ENCODE measurements around the gene WDFY2. TPM values are rescaled to one million over a fixed set of nuclear protein-coding genes. Genes with fewer than 3 reads are reported as not detected.
A peak's percentile ranks its signal among the peaks of the same experiment; 100 is the strongest.

Gene WDFY2
- total RNA-seq, 1 donor = 19.0 TPM

- H3K4me1 ChIP-seq (ENCODE audit: insufficient read depth, low read length) = peaks cover 24% of the 10 kb centered on the region
- H3K4me3 ChIP-seq (ENCODE audit: low read length) = no peak overlapping the region
- no peaks in the 10 kb centered on the region for H3K27me3 ChIP-seq (ENCODE audit: insufficient read depth, low read length)
- H3K9me3 ChIP-seq (ENCODE audit: low read depth, low read length) = no peaks in the 10 kb centered on the region
Measured at GRCh38 chr13:51793570-51794271, 209.5 kb downstream of the WDFY2 start.

- Histone ChIP-seq H3K27me3 (ENCODE audit: insufficient read depth, low read length) (no peaks in the 10 kb centered on the region), H3K4me3 (ENCODE audit: low read length) (no peak overlapping the region), H3K9me3 (ENCODE audit: low read depth, low read length) (no peaks in the 10 kb centered on the region), H3K4me1 (ENCODE audit: insufficient read depth, low read length) (peaks cover 24% of the 10 kb centered on the region)
Measured at GRCh38 chr13:51794964-51795363, 210.7 kb downstream of the WDFY2 start.

GRCh38 chr13:51795419-51795818, 211.2 kb downstream of the WDFY2 start:
- Histone ChIP-seq H3K27me3 (ENCODE audit: insufficient read depth, low read length) (no peaks in the 10 kb centered on the region), H3K9me3 (ENCODE audit: low read depth, low read length) (no peaks in the 10 kb centered on the region), H3K4me3 (ENCODE audit: low read length) (no peak overlapping the region), H3K4me1 (ENCODE audit: insufficient read depth, low read length) (peaks cover 24% of the 10 kb centered on the region)

- no peaks in the 10 kb centered on the region for H3K9me3 ChIP-seq (ENCODE audit: low read depth, low read length)
- H3K27me3 ChIP-seq (ENCODE audit: insufficient read depth, low read length) = no peaks in the 10 kb centered on the region
- no peak overlapping the region for H3K4me3 ChIP-seq (ENCODE audit: low read length)
- H3K4me1 ChIP-seq (ENCODE audit: insufficient read depth, low read length) = peaks cover 26% of the 10 kb centered on the region
Measured at GRCh38 chr13:51796546-51796945, 212.3 kb downstream of the WDFY2 start.

- Histone ChIP-seq H3K4me1 (ENCODE audit: insufficient read depth, low read length) (peaks cover 39% of the 10 kb centered on the region), H3K9me3 (ENCODE audit: low read depth, low read length) (no peaks in the 10 kb centered on the region), H3K4me3 (ENCODE audit: low read length) (no peak overlapping the region), H3K27me3 (ENCODE audit: insufficient read depth, low read length) (no peaks in the 10 kb centered on the region)
Measured at GRCh38 chr13:51797664-51798488, 213.6 kb downstream of the WDFY2 start.

GRCh38 chr13:51799261-51799660, 215.0 kb downstream of the WDFY2 start:
- peaks cover 32% of the 10 kb centered on the region for H3K4me1 ChIP-seq (ENCODE audit: insufficient read depth, low read length)
- no peaks in the 10 kb centered on the region for H3K9me3 ChIP-seq (ENCODE audit: low read depth, low read length)
- H3K27me3 ChIP-seq (ENCODE audit: insufficient read depth, low read length) = no peaks in the 10 kb centered on the region
- no peak overlapping the region for H3K4me3 ChIP-seq (ENCODE audit: low read length)

GRCh38 chr13:51800486-51800885, 216.2 kb downstream of the WDFY2 start:
- Histone ChIP-seq H3K4me1 (ENCODE audit: insufficient read depth, low read length) (peaks cover 34% of the 10 kb centered on the region), H3K9me3 (ENCODE audit: low read depth, low read length) (no peaks in the 10 kb centered on the region), H3K27me3 (ENCODE audit: insufficient read depth, low read length) (no peaks in the 10 kb centered on the region), H3K4me3 (ENCODE audit: low read length) (no peak overlapping the region)

GRCh38 chr13:51801631-51802099, 217.4 kb downstream of the WDFY2 start:
- H3K4me1 ChIP-seq (ENCODE audit: insufficient read depth, low read length) = peaks cover 35% of the 10 kb centered on the region
- H3K4me3 ChIP-seq (ENCODE audit: low read length) = no peak overlapping the region
- no peaks in the 10 kb centered on the region for H3K9me3 ChIP-seq (ENCODE audit: low read depth, low read length)
- no peaks in the 10 kb centered on the region for H3K27me3 ChIP-seq (ENCODE audit: insufficient read depth, low read length)

GRCh38 chr13:51802631-51803418, 218.6 kb downstream of the WDFY2 start:
- Histone ChIP-seq H3K9me3 (ENCODE audit: low read depth, low read length) (no peaks in the 10 kb centered on the region), H3K27me3 (ENCODE audit: insufficient read depth, low read length) (no peaks in the 10 kb centered on the region), H3K4me1 (ENCODE audit: insufficient read depth, low read length) (peaks cover 35% of the 10 kb centered on the region), H3K4me3 (ENCODE audit: low read length) (peak overlapping the region; percentile 81)

- H3K4me3 ChIP-seq (ENCODE audit: low read length) = peak within 1 kb of the TSS; percentile 81
- H3K27me3 ChIP-seq (ENCODE audit: insufficient read depth, low read length) = no peaks in the 10 kb centered on the region
- no peaks in the 10 kb centered on the region for H3K9me3 ChIP-seq (ENCODE audit: low read depth, low read length)
- peaks cover 35% of the 10 kb centered on the region for H3K4me1 ChIP-seq (ENCODE audit: insufficient read depth, low read length)
Measured at GRCh38 chr13:51803422-51804294, 219.4 kb downstream of the WDFY2 start, which contains the start of gene DHRS12. Gene DHRS12, minus strand, starts transcription at chr13:51804163. Its CDS starts 4,504 bp downstream, at chr13:51799659.

- Histone ChIP-seq H3K4me3 (ENCODE audit: low read length) (peak overlapping the region; percentile 81), H3K9me3 (ENCODE audit: low read depth, low read length) (no peaks in the 10 kb centered on the region), H3K4me1 (ENCODE audit: insufficient read depth, low read length) (peaks cover 35% of the 10 kb centered on the region), H3K27me3 (ENCODE audit: insufficient read depth, low read length) (no peaks in the 10 kb centered on the region)
Measured at GRCh38 chr13:51804295-51805172, 220.3 kb downstream of the WDFY2 start.

GRCh38 chr13:51805313-51805712, 221.1 kb downstream of the WDFY2 start:
- no peaks in the 10 kb centered on the region for H3K9me3 ChIP-seq (ENCODE audit: low read depth, low read length)
- H3K27me3 ChIP-seq (ENCODE audit: insufficient read depth, low read length) = no peaks in the 10 kb centered on the region
- H3K4me3 ChIP-seq (ENCODE audit: low read length) = no peak overlapping the region
- H3K4me1 ChIP-seq (ENCODE audit: insufficient read depth, low read length) = peaks cover 35% of the 10 kb centered on the region

GRCh38 chr13:51805925-51806324, 221.7 kb downstream of the WDFY2 start:
- Histone ChIP-seq H3K4me3 (ENCODE audit: low read length) (no peak overlapping the region), H3K9me3 (ENCODE audit: low read depth, low read length) (no peaks in the 10 kb centered on the region), H3K4me1 (ENCODE audit: insufficient read depth, low read length) (peaks cover 37% of the 10 kb centered on the region), H3K27me3 (ENCODE audit: insufficient read depth, low read length) (no peaks in the 10 kb centered on the region)
